Measurements from ENCODE around the gene MAPK8.

DNA sequence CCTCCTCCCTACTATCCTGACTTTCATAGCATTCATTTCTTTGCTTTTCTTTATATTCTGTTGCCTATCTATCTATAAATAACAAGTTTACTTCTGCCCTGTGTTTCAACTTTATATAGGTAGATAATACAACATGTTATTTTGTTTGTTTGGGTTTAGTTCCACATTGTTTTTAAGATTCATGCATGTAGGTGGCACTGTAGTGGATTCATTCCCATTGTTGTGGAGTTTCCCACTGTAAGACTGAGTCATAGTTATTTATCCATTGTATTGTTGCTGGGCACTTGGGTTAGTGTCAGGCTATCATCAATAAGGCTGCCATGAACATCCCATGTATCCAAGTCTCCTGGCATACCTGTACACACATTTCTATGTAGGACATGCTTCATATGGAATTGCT is 170.7 kb downstream of the MAPK8 start:
- TF ChIP-seq, protein P1, sequence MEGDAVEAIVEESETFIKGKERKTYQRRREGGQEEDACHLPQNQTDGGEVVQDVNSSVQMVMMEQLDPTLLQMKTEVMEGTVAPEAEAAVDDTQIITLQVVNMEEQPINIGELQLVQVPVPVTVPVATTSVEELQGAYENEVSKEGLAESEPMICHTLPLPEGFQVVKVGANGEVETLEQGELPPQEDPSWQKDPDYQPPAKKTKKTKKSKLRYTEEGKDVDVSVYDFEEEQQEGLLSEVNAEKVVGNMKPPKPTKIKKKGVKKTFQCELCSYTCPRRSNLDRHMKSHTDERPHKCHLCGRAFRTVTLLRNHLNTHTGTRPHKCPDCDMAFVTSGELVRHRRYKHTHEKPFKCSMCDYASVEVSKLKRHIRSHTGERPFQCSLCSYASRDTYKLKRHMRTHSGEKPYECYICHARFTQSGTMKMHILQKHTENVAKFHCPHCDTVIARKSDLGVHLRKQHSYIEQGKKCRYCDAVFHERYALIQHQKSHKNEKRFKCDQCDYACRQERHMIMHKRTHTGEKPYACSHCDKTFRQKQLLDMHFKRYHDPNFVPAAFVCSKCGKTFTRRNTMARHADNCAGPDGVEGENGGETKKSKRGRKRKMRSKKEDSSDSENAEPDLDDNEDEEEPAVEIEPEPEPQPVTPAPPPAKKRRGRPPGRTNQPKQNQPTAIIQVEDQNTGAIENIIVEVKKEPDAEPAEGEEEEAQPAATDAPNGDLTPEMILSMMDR (IDR thresholded peaks at IDR 0.05): no peak
- TF ChIP-seq POLR2A (IDR thresholded peaks at IDR 0.05): no peak
